Fibroblast of gingiva (primary cell): ENCODE measurements around the gene HYAL1.
"Not testable (repeated sequence)": the region's sequence is repeated elsewhere in the genome, so short reads cannot be mapped to it uniquely, and the experiment has no call there.

Experiments
- DNase-seq: peaks from one replicate; pipeline ENCODE4 v3.0.0-alpha.2; 2011; ENCODE audit warnings: low read depth

Gene HYAL1

GRCh38 chr3:50294089-50294488, 9.3 kb downstream of the HYAL1 start:
- no peak for DNase-seq

DNA sequence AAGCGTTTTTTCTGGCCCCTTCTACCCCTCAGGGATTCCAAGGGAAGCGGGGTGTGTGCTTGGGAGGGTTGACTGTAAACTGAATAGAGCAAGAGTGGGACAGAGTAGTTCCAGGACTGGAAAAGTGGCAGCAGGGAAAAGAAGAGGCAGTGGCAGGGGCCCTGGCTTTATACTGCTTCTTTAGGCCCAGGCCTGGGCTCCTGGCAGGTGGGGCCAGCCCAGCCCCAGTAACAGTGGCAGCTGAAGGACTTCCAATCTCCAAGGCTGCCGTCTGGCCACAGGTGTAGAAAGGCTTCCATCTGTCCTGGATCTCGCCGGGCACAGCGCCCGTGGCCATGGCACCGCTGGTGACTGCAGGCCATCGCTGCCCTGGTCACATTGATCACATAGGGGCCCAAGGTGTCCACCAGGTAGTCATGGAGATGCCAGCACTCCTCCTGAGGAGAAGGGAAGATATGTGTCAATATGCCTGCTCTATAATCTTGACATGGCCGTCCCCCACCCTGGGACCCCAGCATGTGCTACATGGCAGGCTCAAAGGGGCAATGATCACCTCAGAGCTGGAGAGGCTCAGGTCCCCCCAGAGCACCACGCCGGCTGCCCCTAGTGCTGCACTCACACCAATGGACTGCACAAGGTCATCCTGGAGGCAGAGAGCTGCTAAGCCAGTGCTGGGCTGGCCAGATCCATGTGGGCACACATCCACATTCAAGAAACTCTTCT, 10.1 kb downstream of the HYAL1 start:
- no peak for DNase-seq

GRCh38 chr3:50292159-50293078, 11.0 kb downstream of the HYAL1 start, which contains the start of gene IFRD2:
Gene IFRD2 (minus strand): TSS chr3:50292429. CDS start chr3:50292274, 155 bp downstream.
- peak; percentile 96 for DNase-seq

GRCh38 chr3:50290161-50290641, 13.2 kb downstream of the HYAL1 start:
- no peak for DNase-seq

GRCh38 chr3:50289130-50289529, 14.2 kb downstream of the HYAL1 start:
- DNase-seq: no peak

- no peak for DNase-seq
These were observed 14.9 kb downstream of the HYAL1 start for GRCh38 chr3:50288387-50289007.

- DNase-seq: no peak
These were observed 16.1 kb downstream of the HYAL1 start for GRCh38 chr3:50287262-50287661.

- no peak for DNase-seq
These were observed 16.8 kb downstream of the HYAL1 start for GRCh38 chr3:50286322-50287227.

DNA sequence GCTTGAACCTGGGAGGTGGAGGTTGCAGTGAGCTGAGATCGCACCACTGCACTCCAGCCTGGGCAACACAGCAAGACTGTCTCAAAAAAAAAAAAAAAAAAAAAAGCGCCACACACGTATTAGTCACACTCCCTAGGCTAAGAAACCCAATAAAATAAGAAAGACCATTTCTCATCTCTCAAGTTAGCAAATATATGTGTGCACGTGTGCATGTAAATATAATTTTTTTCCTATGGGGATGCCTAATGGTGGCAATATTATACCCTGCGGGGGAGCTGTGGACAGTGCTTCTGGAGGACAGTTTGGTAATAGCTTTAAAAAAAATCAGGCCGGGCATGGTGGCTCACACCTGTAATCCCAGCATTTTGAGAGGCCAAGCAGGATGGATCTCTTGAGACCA, 19.3 kb downstream of the HYAL1 start:
- DNase-seq: not testable (repeated sequence)

DNA sequence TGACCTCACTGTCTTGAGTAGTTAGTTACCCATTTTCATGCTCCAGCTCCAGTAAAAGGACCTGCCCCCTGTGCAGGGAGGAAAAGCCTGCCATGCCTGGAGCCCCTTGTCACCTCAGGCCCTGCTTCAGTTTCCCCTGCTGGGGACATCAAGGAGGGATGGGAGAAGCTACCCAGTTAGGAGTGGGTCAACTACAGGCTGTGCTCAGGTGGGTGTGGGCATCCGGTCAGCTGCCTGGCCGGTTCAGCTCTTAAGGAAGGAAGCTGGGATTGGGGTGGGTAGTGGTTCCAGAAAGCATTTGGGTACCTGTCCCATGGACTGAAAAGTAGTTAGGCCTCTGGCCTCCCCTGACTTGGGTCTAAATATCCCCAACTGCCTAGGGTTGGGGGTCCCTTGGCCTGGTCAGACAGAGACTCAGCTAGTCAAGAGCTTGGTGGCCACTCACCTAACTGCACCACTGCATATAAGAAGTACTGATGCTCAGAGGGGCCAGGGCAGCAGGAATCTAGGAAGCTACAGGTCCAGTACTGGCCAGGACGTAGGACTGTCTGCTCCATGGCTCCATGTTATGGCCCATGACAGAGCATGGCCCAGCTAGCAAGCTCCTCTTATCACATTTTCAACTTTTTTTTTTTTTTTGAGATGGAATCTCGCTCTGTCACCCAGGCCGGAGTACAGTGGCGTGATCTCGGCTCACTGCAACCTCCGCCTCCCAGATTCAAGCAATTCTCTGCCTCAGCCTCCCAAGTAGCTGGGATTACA, 23.9 kb downstream of the HYAL1 start:
- DNase-seq: no peak

GRCh38 chr3:50278880-50279224, 24.5 kb downstream of the HYAL1 start, which contains the start of gene LSMEM2:
Gene LSMEM2 (plus strand): TSS chr3:50279087. CDS start chr3:50279114, 27 bp downstream.
- DNase-seq: no peak

DNA sequence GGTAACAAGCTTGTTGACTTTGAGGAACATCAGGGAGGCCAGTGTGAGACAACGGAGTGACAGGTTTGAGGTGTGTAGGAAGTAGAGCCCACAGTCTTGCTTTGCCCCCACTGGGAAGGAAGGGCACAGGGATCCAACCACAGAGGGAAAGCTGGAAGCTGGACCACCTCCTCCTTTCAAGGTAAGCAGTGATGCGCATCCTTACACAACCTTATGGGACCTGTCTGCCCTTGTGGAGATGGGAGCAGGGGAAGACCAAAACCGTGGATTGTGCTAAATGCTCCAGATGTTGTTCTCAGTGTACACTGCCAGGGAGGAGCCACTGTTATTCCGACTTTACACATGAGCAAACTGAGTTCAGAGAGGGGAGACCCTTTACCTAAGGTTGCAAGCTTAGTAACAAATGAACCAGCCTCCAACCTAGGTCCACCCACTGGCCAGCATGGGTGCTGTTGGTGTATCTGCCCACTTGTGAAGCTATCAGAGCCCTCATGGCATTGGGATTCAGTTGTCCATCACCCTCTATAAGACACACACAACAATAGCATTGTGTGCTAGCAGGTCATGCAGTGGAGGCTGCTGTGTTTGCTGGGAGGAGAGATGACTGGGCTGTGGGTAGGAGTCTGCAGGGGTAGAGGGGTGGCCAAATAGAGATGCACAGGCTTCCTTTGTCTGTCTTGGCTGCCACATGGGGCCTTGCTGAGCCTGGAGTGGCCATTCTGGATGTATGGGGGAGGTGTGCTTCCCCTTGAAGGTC, 25.1 kb downstream of the HYAL1 start:
- DNase-seq: no peak

- no peak for DNase-seq
These were observed 26.6 kb downstream of the HYAL1 start for GRCh38 chr3:50276762-50277101.

- no peak for DNase-seq
These were observed 27.2 kb downstream of the HYAL1 start for GRCh38 chr3:50275996-50276761.

DNA sequence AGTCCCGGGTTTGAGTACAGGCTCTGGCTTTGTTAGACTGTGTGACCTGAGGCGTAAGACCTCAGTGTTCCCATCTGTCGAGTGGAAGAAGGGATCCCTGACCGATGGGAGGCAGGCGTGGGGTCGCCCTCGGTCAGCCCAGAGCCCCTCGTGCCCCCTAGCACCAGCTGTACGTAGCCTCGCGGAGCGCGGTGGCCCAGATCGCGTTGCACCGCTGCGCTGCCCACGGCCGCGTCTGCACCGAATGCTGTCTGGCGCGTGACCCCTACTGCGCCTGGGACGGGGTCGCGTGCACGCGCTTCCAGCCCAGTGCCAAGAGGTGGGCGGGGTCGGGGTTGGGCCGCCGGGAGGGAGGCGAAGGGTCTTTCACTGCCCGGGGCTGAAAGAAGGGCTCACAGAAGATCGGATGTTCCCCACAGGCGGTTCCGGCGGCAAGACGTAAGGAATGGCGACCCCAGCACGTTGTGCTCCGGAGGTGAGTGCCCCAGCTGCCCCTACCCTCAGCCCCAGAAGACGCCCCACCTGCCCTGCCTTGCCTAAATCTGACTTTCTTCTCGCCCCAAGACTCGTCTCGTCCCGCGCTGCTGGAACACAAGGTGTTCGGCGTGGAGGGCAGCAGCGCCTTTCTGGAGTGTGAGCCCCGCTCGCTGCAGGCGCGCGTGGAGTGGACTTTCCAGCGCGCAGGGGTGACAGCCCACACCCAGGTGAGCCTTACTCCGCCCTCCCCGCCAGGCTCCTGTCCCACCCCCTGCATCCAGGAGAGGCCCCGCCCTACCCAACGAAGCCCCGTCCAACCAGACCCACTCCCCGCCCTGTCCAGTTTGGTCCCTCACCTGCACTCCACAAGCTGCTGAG, 28.0 kb downstream of the HYAL1 start:
- no peak for DNase-seq

DNA sequence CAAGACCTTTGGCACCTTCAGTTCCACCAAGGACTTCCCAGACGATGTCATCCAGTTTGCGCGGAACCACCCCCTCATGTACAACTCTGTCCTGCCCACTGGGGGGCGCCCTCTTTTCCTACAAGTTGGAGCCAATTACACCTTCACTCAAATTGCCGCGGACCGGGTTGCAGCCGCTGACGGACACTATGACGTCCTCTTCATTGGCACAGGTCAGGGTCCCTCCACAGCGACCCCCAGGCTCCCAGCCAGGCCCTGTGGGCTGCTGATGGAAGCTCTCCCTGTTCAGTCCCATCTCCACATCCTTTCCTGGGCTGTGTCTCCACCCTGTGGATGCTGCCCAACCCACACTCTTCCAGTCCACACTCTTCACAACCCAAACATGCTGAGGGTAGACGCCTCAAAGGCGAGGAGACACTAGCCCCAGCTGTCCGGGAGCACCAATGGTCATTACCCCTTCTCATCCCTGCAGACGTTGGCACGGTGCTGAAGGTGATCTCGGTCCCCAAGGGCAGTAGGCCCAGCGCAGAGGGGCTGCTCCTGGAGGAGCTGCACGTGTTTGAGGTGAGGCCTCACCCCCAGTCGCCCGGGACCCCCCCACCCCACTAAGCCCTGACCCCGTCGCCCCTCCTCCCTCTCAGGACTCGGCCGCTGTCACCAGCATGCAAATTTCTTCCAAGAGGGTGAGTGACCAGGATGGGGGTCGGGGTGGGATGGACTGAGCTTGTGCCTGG, 28.8 kb downstream of the HYAL1 start:
- DNase-seq: peak; percentile 22

GRCh38 chr3:50273689-50274065, 29.7 kb downstream of the HYAL1 start:
- no peak for DNase-seq
